ENCODE measurements around the gene MRGPRF. TPM values are rescaled to one million over a fixed set of nuclear protein-coding genes. Genes with fewer than 3 reads are reported as not detected.
A peak's percentile ranks its signal among the peaks of the same experiment; 100 is the strongest.

The MRGPRF gene
- total RNA-seq, 4 donors from 2014 or later, result 17.9 to 119 (median 43.6) TPM

DNA sequence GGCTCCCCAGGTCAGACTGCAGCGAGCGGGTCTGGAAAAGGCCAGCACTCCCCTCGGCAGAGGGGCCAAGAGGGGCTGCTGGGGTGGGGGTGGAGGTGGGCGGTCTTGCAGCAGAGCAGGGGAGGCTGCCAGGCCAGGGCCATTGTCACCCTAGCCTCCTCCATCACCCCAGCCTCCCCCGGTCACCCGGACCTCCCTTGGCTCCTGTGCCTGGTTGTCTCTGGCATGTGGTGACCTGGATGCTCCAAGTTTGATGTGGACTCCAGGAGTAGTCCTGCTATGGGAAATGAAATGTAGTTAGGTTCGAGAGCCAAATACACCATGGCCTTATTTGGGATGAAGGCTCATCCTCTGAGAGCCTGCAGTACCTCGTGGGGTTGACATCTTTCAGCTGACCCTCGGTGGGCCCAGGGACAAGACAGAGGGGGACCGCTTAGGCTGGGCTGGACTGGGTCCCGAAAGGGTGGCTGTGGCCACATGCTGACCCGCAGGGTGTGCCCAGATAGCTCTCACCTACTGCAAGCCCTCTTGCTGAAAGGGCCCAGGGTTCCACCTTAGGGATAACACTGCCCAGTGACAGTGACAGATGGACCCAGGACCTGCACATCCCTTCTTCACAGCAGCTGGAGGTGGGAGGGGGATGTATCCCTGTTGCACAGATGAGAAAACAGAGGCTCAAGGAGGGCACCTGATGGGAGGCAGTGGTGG lies 56.3 kb downstream of the MRGPRF start:
- WGBS, 2 donors (ENCODE audit: low coverage in 1 of 2), result 73% methylated on average over 12 of the region's 12 CpGs; no CpG with 5 or more reads in 1 of the 2 donors
- Histone ChIP-seq H3K9me3 (no peaks in the 10 kb centered on the region), H3K27ac (peak overlapping the region; percentile 41 to 85 (median 64)), H3K4me3 (no peak overlapping the region), H3K4me1 (peaks cover 6 to 17% (median 15%) of the 10 kb centered on the region in 4 donors), H3K36me3 (no peaks in the 10 kb centered on the region), H3K27me3 (no peaks in the 10 kb centered on the region)
- DNase-seq, result no peak
- TF ChIP-seq, protein P1, sequence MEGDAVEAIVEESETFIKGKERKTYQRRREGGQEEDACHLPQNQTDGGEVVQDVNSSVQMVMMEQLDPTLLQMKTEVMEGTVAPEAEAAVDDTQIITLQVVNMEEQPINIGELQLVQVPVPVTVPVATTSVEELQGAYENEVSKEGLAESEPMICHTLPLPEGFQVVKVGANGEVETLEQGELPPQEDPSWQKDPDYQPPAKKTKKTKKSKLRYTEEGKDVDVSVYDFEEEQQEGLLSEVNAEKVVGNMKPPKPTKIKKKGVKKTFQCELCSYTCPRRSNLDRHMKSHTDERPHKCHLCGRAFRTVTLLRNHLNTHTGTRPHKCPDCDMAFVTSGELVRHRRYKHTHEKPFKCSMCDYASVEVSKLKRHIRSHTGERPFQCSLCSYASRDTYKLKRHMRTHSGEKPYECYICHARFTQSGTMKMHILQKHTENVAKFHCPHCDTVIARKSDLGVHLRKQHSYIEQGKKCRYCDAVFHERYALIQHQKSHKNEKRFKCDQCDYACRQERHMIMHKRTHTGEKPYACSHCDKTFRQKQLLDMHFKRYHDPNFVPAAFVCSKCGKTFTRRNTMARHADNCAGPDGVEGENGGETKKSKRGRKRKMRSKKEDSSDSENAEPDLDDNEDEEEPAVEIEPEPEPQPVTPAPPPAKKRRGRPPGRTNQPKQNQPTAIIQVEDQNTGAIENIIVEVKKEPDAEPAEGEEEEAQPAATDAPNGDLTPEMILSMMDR (IDR thresholded peaks at IDR 0.05), result no peak
- TF ChIP-seq POLR2A (IDR thresholded peaks at IDR 0.05) (no peak), EP300 (IDR thresholded peaks at IDR 0.05; ENCODE audit: low read depth) (no peak), POLR2AphosphoS5 (IDR thresholded peaks at IDR 0.05) (no peak)
- in situ Hi-C loops (cut with MboI; ENCODE audit: low pct_ligation_motif_present in 1 of 4, low pct_unique_long_range_greater_than_20kb in 1 of 4, low sequenced_read_pairs in 3 of 4) (no loop called here), intact Hi-C loops (cut with DNase I; ENCODE audit: low total_unique reads) (no loop called here)

DNA sequence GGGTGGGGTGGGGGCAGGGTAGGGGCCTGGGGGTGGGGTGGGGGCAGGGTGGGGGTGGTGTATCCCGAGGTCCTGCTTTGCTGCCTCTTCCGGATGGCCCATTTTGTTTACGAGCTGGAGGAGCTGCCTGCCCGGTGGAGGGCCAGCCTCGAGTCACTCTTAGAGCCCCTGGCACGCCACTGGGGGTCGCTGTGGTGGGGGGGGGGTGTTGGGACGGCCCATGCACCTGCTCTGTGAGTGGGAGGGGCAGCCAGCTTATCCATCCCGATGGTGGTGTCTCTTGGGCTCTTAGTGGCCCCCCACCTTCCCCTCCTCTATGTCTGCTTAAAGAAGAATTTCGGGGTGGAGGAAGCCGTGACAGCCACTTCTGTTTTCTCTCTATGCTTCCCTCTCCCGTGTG lies 56.9 kb downstream of the MRGPRF start:
- no peaks in the 10 kb centered on the region for H3K27me3 ChIP-seq
- in situ Hi-C loops (cut with MboI; ENCODE audit: low pct_ligation_motif_present in 1 of 4, low pct_unique_long_range_greater_than_20kb in 1 of 4, low sequenced_read_pairs in 3 of 4) (no loop called here), intact Hi-C loops (cut with DNase I; ENCODE audit: low total_unique reads) (no loop called here)
- TF ChIP-seq POLR2AphosphoS5 (IDR thresholded peaks at IDR 0.05) (no peak), EP300 (IDR thresholded peaks at IDR 0.05; ENCODE audit: low read depth) (no peak), POLR2A (IDR thresholded peaks at IDR 0.05) (no peak)
- TF ChIP-seq, protein P1 (IDR thresholded peaks at IDR 0.05), result peak in 2 of 5 experiments; percentile 12
- DNase-seq, result no peak
- H3K4me3 ChIP-seq, result no peak overlapping the region
- no peaks in the 10 kb centered on the region for H3K9me3 ChIP-seq
- H3K27ac ChIP-seq, result peak overlapping the region; percentile 41 to 85 (median 64)
- H3K4me1 ChIP-seq, result peaks cover 6 to 17% (median 15%) of the 10 kb centered on the region in 4 donors
- no peaks in the 10 kb centered on the region for H3K36me3 ChIP-seq
- WGBS, 2 donors (ENCODE audit: low coverage in 1 of 2), result 10% methylated on average over 12 of the region's 12 CpGs; no CpG with 5 or more reads in 1 of the 2 donors

GRCh38 chr11:68955607-68955958 lies 57.5 kb downstream of the MRGPRF start:
- in situ Hi-C loops (cut with MboI; ENCODE audit: low pct_ligation_motif_present in 1 of 4, low pct_unique_long_range_greater_than_20kb in 1 of 4, low sequenced_read_pairs in 3 of 4) (no loop called here), intact Hi-C loops (cut with DNase I; ENCODE audit: low total_unique reads) (no loop called here)
- Histone ChIP-seq H3K4me1 (peaks cover 6 to 17% (median 15%) of the 10 kb centered on the region in 4 donors), H3K27ac (peak overlapping the region; percentile 50 to 85 (median 73)), H3K36me3 (no peaks in the 10 kb centered on the region), H3K27me3 (no peaks in the 10 kb centered on the region), H3K9me3 (no peaks in the 10 kb centered on the region), H3K4me3 (no peak overlapping the region)
- DNase-seq, result no peak
- 0% methylated on average over 2 of the region's 5 CpGs; no CpG with 5 or more reads in 1 of the 2 donors for WGBS, 2 donors (ENCODE audit: low coverage in 1 of 2)
- no peak for TF ChIP-seq POLR2AphosphoS5 (IDR thresholded peaks at IDR 0.05)
- TF ChIP-seq, protein P1 (IDR thresholded peaks at IDR 0.05), result peak in 1 of 5 experiments; percentile 4
- TF ChIP-seq POLR2A (IDR thresholded peaks at IDR 0.05), result no peak
- TF ChIP-seq EP300 (IDR thresholded peaks at IDR 0.05; ENCODE audit: low read depth), result no peak

GRCh38 chr11:68954836-68955606 lies 58.0 kb downstream of the MRGPRF start:
- Histone ChIP-seq H3K4me1 (peaks cover 6 to 17% (median 15%) of the 10 kb centered on the region in 4 donors), H3K9me3 (no peaks in the 10 kb centered on the region), H3K27ac (peak overlapping the region; percentile 50 to 85 (median 73)), H3K36me3 (no peaks in the 10 kb centered on the region), H3K4me3 (no peak overlapping the region), H3K27me3 (no peaks in the 10 kb centered on the region)
- intact Hi-C loops (cut with DNase I; ENCODE audit: low total_unique reads) (no loop called here), in situ Hi-C loops (cut with MboI; ENCODE audit: low pct_ligation_motif_present in 1 of 4, low pct_unique_long_range_greater_than_20kb in 1 of 4, low sequenced_read_pairs in 3 of 4) (no loop called here)
- peak; percentile 77 for DNase-seq
- WGBS, 2 donors (ENCODE audit: low coverage in 1 of 2), result 36 to 67% methylated on average over 1 to 29 of the region's 30 CpGs
- TF ChIP-seq POLR2A (IDR thresholded peaks at IDR 0.05) (no peak), POLR2AphosphoS5 (IDR thresholded peaks at IDR 0.05) (peak; percentile 36 to 63 (median 46))

Other genes with a start within 250 kb of the MRGPRF start
- 100 to 1,000 TPM in 3 of 4 donors, 10 to 100 TPM in 1; 98.9 to 263 (median 177) TPM for gene CPT1A, start 171.3 kb downstream of the MRGPRF start, total RNA-seq
- gene MRPL21, start 109.4 kb downstream of the MRGPRF start, total RNA-seq, result 100 to 1,000 TPM in 1 of 4 donors, 10 to 100 TPM in 2, 1 to 10 TPM in 1; 9.0 to 121 (median 52.8) TPM
- 100 to 1,000 TPM in 2 of 4 donors, 10 to 100 TPM in 2; 25.2 to 195 (median 111) TPM for gene IGHMBP2, start 109.4 kb downstream of the MRGPRF start, total RNA-seq
- gene MRGPRD, start 32.3 kb downstream of the MRGPRF start, total RNA-seq, result not detected
- gene TPCN2, start 35.7 kb upstream of the MRGPRF start, total RNA-seq, result 10 to 100 TPM; 16.8 to 25.4 (median 20.7) TPM
- 10 to 100 TPM in 1 of 4 donors, 1 to 10 TPM in 1, not detected in 2; 2.9 to 10.1 TPM for gene SMIM38, start 142.7 kb upstream of the MRGPRF start, total RNA-seq